Myometrial cell (primary cell): Measurements from ENCODE around the gene ZNF530. TPM values are rescaled to one million over a fixed set of nuclear protein-coding genes. Genes with fewer than 3 reads are reported as not detected.

Experiments used
- total RNA-seq: library from RNA; depleted of rRNA; stranded (reverse); fragments of >200 nt; gene quantifications from 2 replicates; pipeline ENCODE4 v1.2.3, GENCODE V29; 2015

The ZNF530 gene
- 2.5 and 3.2 TPM in 2 replicates for total RNA-seq

DNA sequence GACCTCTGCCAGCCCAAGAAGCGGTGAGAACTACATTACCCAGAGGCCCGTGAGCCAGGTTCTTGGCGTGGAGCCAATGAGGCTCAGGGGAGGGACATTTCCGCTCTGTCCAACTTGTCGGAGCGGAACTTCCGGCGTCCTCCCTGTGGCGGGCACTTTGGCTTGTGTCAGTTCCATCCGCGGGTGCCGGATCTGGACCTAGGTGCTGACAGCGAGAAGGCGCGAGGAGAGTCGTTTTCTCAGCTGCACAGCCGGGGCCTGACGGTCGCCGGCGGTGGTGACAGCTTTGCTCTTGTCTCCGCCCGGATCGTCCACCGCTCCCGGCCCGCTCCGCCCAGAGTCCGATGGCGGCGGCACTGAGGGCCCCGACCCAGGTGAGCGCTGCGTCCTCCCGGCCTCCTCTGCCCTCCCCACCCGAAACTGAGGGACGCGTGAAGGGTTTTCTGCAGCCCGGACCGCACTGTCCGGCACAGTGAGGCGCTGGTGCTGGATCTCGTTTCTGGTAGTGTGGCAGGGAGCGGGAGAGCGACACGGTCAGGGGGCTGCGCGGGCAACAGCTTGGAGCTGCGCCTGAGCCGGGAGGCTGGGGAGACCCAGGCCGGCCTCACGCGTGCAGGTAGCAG is at the start of gene ZNF530:
TSS of gene ZNF530 (plus strand) at position 125 of the 623 bp plus-strand sequence. CDS start 4,461 bp downstream, outside the sequence.

DNA sequence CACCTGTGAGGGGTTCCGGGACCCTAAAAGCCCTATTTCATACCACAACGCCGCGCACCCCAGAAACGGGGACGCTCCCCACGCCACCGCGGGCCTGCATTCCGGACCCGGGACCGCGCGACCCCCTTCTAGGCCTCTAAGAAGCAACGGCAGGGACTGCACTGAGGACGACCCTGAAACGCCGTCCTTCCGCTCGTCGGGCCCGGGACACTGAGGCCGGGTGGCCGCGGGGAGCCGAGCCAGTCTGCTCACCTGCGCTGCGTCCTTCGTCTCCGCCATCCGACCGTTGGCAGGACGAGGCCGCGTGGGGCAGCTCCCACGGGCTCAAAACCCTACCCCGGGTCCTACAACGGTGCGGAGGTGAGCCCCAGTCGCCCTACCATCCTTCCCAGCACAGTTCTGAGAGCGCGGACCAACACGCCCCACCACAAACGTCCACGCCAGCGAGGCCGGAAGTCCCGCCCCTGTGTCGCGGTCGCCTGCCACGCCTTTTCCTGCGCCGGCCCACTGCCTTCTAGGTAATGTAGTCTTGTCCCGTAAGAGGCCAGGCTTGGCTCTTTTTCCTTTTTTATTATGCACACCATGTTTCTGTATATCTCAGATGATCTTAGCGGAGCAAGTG is 40.2 kb upstream of the ZNF530 start, which contains the start of gene ZNF550:
TSS of gene ZNF550 (minus strand) at position 460 of the 622 bp plus-strand sequence. CDS start at position 279, 181 bp downstream.

DNA sequence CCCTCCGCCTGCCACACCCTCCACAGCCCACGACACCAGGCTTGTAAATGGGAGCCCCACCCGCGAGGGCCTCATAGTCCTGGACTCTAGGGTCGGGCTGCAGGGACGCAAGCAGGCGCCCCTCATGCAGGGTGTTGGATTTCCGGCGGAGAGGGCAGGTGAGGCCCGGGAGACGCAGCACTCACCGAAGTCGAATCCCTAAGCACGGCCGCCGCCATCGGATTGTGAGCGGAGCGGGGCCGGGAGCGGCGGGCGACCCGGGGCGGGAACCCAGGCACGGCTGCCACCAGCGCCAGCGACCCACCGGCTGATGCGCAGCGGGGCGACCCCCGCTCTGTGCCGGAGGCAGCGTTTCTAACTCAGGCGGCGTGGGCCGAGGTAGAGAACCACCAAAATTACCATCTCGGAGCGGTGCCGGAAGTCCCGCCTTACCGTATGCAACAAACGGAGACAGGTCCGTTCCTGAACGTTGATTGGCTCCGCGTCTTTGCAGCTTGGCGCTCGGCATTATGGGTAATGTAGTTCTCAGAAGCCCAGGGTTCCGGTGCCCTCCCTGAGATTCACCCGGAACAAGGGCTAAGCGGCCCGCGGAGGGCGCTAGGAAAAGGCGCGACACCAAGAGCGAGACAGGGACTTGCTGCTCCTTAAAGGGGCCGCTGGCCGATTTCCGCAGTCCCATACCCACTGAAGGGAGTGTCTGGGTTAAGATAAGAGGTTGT is 21.0 kb upstream of the ZNF530 start, which contains the start of gene ZNF416:
TSS of gene ZNF416 (minus strand) at position 425 of the 719 bp plus-strand sequence. CDS start at position 218, 207 bp downstream.

DNA sequence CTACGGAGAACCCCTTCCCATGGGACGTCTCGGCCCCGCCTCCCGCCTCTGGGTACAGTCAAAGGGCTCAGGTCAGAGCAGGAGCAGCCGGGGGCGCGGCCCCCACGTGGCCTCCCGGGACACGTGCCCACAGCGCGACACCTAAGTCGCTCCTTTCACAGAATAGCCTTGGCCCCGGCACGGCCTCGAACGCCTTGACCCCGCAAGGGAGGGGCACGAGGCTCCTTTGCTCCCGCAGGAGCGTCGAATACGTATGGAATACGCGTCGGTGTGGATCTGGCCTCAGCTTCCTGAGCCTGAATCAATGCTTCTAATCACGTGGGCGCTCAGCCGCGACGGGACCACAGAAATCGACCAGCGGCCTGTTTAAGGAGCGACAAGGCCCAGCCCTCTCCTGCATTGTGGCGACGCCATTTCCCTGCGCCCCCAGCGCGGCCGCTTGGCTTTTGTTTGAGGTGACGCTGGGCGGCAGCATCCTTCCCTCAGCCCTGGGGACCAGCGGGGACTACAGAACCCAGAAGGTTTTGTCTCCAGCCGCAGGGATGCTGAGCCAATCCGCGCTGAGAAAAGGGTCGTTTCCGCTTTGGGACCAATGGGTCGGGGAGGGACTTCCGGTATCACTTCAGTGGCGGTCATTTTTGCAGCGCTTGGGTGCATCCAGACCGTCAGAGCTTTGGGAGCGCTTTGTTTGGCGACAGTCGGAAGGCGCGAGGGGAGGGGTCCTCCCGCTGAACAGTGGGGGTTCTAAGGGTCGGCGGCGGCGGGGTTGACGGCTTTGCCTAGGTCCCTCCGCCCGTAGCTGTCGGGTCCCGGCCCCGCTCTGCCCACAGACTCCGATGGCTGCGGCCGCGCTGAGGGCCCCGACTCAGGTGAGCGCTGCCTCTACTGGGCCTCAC is 15.9 kb upstream of the ZNF530 start, which contains the start of gene ZIK1:
TSS of gene ZIK1 (plus strand) at position 625 of the 896 bp plus-strand sequence. CDS start at position 837, 212 bp downstream.

DNA sequence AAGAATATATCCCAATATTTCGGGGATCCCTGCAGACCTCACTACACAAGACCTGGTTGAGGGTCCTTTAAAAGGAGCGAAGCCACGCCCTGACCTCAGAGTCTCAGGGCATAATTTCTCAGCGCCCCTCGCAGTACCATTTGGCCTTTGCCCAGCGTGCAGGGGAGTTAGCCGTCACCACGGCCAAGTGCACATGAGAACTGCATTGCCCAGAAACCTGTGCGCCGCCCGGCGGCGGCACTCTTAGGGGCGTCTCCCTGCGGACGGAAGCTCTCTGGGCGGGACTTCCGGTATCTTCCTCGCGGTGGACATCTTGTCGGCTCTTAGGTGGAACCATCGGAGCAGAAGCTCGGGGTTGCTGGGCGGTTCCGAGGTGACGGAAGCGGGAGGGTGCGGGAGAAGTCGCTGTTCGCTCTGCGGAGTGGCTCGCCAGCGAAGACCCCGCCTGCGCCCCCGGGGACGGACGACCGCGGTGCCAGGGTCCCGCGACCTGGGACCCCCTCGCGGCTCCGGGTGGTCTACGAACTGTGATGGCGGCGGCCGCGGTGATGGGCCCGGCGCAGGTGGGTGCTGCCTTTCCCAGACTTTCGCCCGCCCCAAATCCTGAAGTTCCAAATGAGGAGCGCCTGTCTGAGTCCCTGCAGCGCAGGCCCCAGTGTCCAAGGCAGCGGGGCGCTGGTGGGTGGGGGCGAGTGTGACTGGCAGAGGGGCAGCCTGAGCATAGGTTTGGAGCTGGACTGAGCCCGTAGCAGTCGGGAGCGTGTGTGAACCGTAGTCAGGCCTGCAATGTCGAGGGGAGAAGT is 14.5 kb downstream of the ZNF530 start, which contains the start of gene ZNF134:
TSS of gene ZNF134 (plus strand) at position 302 of the 803 bp plus-strand sequence. CDS start 5,227 bp downstream, outside the sequence.

DNA sequence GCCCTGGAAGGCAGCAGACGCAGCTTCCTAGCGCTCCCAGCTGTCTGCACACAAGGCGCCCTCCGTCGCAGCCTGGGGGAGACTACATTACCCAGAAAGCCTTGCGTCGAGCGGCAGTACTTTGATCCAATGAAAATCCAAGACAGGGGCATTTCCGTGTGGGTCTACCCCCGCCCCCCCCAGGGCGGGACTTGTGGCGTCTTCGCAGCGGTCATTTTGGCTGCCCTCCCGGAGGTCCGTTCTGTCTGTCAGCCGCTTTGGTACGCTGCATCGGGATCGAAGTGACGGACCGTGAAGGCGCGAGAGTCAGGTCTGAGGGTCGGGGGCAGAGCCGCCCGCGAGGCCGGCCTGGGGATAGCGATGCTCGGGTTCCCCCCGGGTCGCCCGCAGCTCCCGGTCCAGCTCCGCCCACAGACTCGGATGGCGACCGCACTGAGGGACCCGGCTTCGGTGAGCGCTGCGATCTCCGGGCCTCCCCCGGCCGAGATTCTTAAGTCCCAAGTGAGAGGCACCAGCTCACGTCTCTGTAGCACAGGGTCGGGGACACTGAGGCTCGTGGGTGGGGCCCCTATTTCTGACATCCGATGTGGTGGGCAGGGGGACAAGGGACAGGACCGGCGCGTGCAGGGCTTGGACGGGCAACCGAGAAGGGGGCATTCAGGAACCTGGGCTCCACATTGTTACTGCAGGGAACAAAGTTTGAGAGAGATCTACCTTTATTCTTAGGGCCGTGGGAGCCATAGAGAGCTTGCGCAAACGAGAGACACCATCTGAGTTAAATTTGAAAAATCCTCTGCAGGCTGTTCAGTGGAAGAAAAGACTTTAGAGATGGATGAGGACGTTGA is 33.5 kb downstream of the ZNF530 start, which contains the start of gene ZNF211:
TSS of gene ZNF211 (plus strand) at position 182 of the 845 bp plus-strand sequence. CDS start at position 361, 179 bp downstream.

Other genes starting within 250 kb of the ZNF530 start
- 2.3 and 3.2 TPM in 2 replicates for gene ZNF304, start 248.6 kb upstream of the ZNF530 start, total RNA-seq
- 23.2 and 34.6 TPM in 2 replicates for gene TRAPPC2B, start 236.3 kb upstream of the ZNF530 start, total RNA-seq
- 2.1 and 2.6 TPM in 2 replicates for gene ZNF547, start 236.3 kb upstream of the ZNF530 start, total RNA-seq
- 5.8 and 10.3 TPM in 2 replicates for gene ZNF548, start 210.0 kb upstream of the ZNF530 start, total RNA-seq
- 0.86 and 5.8 TPM in 2 replicates for gene ZNF17, start 188.7 kb upstream of the ZNF530 start, total RNA-seq
- gene ZNF749, start 164.6 kb upstream of the ZNF530 start, total RNA-seq, result 1.4 and 2.9 TPM in 2 replicates
- gene VN1R1, start 142.7 kb upstream of the ZNF530 start, total RNA-seq, result not detected in 2 replicates
- gene ZNF772, start 122.3 kb upstream of the ZNF530 start, total RNA-seq, result 4.4 and 4.9 TPM in 2 replicates
- gene ZNF419, start 112.1 kb upstream of the ZNF530 start, total RNA-seq, result 4.6 and 6.7 TPM in 2 replicates
- gene ZNF773, start 99.9 kb upstream of the ZNF530 start, total RNA-seq, result 5.7 and 7.5 TPM in 2 replicates
- 2.7 and 2.9 TPM in 2 replicates for gene ZNF549, start 72.5 kb upstream of the ZNF530 start, total RNA-seq
- gene ZNF550, start 40.0 kb upstream of the ZNF530 start, total RNA-seq, result 0.86 and 1.8 TPM in 2 replicates
- gene ZNF416, start 21.0 kb upstream of the ZNF530 start, total RNA-seq, result 2.5 and 3.2 TPM in 2 replicates
- gene ZIK1, start 15.7 kb upstream of the ZNF530 start, total RNA-seq, result 1.8 and 2.6 TPM in 2 replicates
- gene ZNF134, start 14.4 kb downstream of the ZNF530 start, total RNA-seq, result 8.7 and 13.0 TPM in 2 replicates
- gene ZNF211, start 33.3 kb downstream of the ZNF530 start, total RNA-seq, result 2.6 and 7.4 TPM in 2 replicates
- not detected in 2 replicates for gene ZSCAN4, start 69.0 kb downstream of the ZNF530 start, total RNA-seq
- gene ZNF551, start 82.1 kb downstream of the ZNF530 start, total RNA-seq, result 2.0 and 7.8 TPM in 2 replicates
- not detected in 2 replicates for gene ZNF154, start 109.3 kb downstream of the ZNF530 start, total RNA-seq
- 4.4 and 7.5 TPM in 2 replicates for gene ZNF671, start 127.7 kb downstream of the ZNF530 start, total RNA-seq
- gene ZNF776, start 146.9 kb downstream of the ZNF530 start, total RNA-seq, result 4.4 and 5.2 TPM in 2 replicates
- 6.2 and 8.1 TPM in 2 replicates for gene ZNF586, start 169.8 kb downstream of the ZNF530 start, total RNA-seq
- gene ZNF552, start 215.0 kb downstream of the ZNF530 start, total RNA-seq, result 1.6 and 1.7 TPM in 2 replicates
- gene ZNF587B, start 230.4 kb downstream of the ZNF530 start, total RNA-seq, result 2.0 and 4.6 TPM in 2 replicates
- gene ZNF587, start 250.0 kb downstream of the ZNF530 start, total RNA-seq, result 6.3 and 14.9 TPM in 2 replicates